Measurements from ENCODE around the gene MYCBP.

DNA sequence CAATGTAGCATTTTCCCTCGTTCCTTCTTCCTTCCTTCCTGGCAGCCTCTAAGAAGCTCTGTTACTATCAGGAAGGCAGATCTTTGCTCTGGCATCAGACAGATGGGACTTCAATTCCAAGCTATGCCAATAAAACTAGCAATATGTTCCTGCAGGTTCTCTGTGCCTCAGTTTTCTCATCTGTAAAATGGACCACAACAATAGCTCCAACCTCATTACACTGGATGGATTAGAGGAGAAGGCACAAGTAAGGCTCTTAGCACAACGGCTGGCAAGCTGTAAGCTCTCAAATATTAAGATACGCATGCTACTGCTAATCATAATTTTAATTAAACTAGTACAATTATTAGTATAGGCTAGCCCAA, 40.8 kb downstream of the MYCBP start:
- no peak for TF ChIP-seq ZNF274 (IDR thresholded peaks at IDR 0.05; ENCODE audit: low read depth, low read length)
- TF ChIP-seq YY1 (IDR thresholded peaks at IDR 0.05; ENCODE audit: insufficient read depth, insufficient read length) = no peak
- no peak for TF ChIP-seq SUZ12 (IDR thresholded peaks at IDR 0.05; ENCODE audit: extremely low read depth, insufficient read depth, insufficient read length)
